Right lobe of liver (tissue), 6 donors: ENCODE measurements around the gene KLHDC7B. TPM values are rescaled to one million over a fixed set of nuclear protein-coding genes. Genes with fewer than 3 reads are reported as not detected.

Source experiments
- ATAC-seq, 4 donors: fragments of 200-7000 bp; cut with Tn5 transposase; one replicate each; pipeline ENCODE4 v1.9.1; 2020; ENCODE audit warnings: mild to moderate bottlenecking in 4 of 4, moderate library complexity in 4 of 4
- DNase-seq, 3 donors: peaks; one replicate each; pipeline ENCODE4 v3.0.0-alpha.2; 2020
- H3K27ac ChIP-seq, 3 donors: fragments of 200-600 bp; one replicate each; pipeline ENCODE4 v1.8.0; 2022
- H3K27me3 ChIP-seq, 2 donors: fragments of 200-600 bp; one replicate each; pipeline ENCODE4 v1.8.0; 2022
- H3K36me3 ChIP-seq, 4 donors: fragments of 200-600 bp; sonication (generic) in 1 of 4; one replicate each; pipeline versions ENCODE4 v1.5.1 to v1.8.0; 2017 to 2022; ENCODE audit warnings: control low read depth in 1 of 4
- H3K4me1 ChIP-seq, 4 donors: fragments of 200-600 bp; sonication (generic) in 1 of 4; one replicate each; pipeline versions ENCODE4 v1.5.1 to v1.8.0; 2017 to 2022; ENCODE audit warnings: control low read depth in 1 of 4
- H3K4me3 ChIP-seq, 3 donors: fragments of 200-600 bp; one replicate each; pipeline ENCODE4 v1.8.0; 2022
- H3K9me3 ChIP-seq, 4 donors: fragments of 200-600 bp; sonication (generic) in 1 of 4; one replicate each; pipeline versions ENCODE4 v1.5.1 to v1.8.0; 2017 to 2022; ENCODE audit warnings: control low read depth in 1 of 4
- POLR2A ChIP-seq: fragments of 450-650 bp; IDR thresholded peaks from one replicate; pipeline ENCODE4 v1.6.1; 2017; ENCODE audit warnings: antibody characterized with exemption, mild to moderate bottlenecking
- WGBS: methylation state at CpG from one replicate; pipeline ENCODE4 v1.1.6; 2018; ENCODE audit warnings: low coverage, low lambda C conversion rate; ENCODE audit not compliant: insufficient coverage; ENCODE audit errors: missing lambda C conversion rate; 5-methylcytosine and 5-hydroxymethylcytosine counted together
- intact Hi-C, 2 donors: fragments of 100-400 bp; cut with DNase I; formaldehyde crosslinking; loops; one replicate each; pipeline versions ENCODE4 v1.11.2 to v1.14.1; 2022
- total RNA-seq, 6 experiments: library from RNA; depleted of rRNA in 2 of 6; stranded (reverse); fragments of >200 nt in 2 of 6; fragmentation: NEBNext Ultra II Directional in 3 of 6; extraction: Animal tissue kit (Norgen Biotek cat#: 25700) in 3 of 6; gene quantifications; one replicate each; pipeline versions ENCODE4 v1.1.0 to v1.2.4, GENCODE V29; 2016 to 2023
- TF ChIP-seq, protein P1 (sequence below), 4 donors: fragments of 200-600 bp in 3 of 4; fragments of 450-650 bp in 1 of 4; IDR thresholded peaks; one replicate each; pipeline versions ENCODE4 v1.5.1 to v1.8.0; 2016 to 2022; ENCODE audit warnings: antibody characterized with exemption in 4 of 4, mild to moderate bottlenecking in 2 of 4
- donor health status: DM: no; HTN: yes; CAD: no.
- donor health status: DM: no; HTN: no; CAD: no.
- donor health status: DM: no; HTN: no; CAD: no.
- donor health status: DM: no; HTN: yes; CAD: no.
- donor health status: DM: no; HTN: yes; CAD: no.

KLHDC7B gene
- total RNA-seq, 6 experiments from 2014 or later, result 0.07 to 1.4 (median 0.62) TPM; not detected in 2

DNA sequence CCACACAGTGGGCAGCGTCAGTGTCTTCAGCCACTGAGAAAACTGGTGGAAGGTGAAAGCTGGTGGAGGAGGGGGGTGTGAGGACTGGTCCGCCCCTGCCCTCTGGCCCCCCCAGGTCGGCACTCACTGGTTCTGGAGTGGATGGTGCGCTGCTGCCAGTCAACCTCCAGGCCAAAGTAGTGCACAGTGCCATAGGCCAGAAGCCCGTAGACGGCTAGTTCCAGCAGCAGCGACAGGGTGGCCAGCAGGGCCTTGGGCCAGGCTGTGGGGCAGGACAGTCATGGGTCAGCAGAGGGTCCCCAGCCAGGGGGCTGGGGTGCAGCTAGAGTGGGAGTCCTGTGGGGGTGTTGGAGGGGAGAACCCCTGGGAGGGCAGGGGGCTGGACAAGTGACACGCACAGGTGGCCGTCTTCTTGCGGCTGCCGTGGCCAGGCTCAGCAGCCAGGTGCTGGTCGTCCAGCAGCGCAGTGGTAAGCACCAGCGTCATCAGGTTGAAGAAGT, 40.4 kb upstream of the KLHDC7B start:
- Histone ChIP-seq H3K36me3 (peaks cover 0 to 17% (median 3%) of the 10 kb centered on the region in 4 donors), H3K4me3 (no peak overlapping the region), H3K27me3 (no peaks in the 10 kb centered on the region), H3K9me3 (no peaks in the 10 kb centered on the region), H3K27ac (no peak overlapping the region), H3K4me1 (peaks cover 0 to 10% (median 4%) of the 10 kb centered on the region in 4 donors)
- 100% methylated on average over 1 of the region's 14 CpGs for WGBS
- ATAC-seq, result no peak
- no peak for DNase-seq
- no peak for TF ChIP-seq POLR2A
- TF ChIP-seq, protein P1, sequence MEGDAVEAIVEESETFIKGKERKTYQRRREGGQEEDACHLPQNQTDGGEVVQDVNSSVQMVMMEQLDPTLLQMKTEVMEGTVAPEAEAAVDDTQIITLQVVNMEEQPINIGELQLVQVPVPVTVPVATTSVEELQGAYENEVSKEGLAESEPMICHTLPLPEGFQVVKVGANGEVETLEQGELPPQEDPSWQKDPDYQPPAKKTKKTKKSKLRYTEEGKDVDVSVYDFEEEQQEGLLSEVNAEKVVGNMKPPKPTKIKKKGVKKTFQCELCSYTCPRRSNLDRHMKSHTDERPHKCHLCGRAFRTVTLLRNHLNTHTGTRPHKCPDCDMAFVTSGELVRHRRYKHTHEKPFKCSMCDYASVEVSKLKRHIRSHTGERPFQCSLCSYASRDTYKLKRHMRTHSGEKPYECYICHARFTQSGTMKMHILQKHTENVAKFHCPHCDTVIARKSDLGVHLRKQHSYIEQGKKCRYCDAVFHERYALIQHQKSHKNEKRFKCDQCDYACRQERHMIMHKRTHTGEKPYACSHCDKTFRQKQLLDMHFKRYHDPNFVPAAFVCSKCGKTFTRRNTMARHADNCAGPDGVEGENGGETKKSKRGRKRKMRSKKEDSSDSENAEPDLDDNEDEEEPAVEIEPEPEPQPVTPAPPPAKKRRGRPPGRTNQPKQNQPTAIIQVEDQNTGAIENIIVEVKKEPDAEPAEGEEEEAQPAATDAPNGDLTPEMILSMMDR (IDR thresholded peaks at IDR 0.05), result no peak
- intact Hi-C loops, result no loop called here

DNA sequence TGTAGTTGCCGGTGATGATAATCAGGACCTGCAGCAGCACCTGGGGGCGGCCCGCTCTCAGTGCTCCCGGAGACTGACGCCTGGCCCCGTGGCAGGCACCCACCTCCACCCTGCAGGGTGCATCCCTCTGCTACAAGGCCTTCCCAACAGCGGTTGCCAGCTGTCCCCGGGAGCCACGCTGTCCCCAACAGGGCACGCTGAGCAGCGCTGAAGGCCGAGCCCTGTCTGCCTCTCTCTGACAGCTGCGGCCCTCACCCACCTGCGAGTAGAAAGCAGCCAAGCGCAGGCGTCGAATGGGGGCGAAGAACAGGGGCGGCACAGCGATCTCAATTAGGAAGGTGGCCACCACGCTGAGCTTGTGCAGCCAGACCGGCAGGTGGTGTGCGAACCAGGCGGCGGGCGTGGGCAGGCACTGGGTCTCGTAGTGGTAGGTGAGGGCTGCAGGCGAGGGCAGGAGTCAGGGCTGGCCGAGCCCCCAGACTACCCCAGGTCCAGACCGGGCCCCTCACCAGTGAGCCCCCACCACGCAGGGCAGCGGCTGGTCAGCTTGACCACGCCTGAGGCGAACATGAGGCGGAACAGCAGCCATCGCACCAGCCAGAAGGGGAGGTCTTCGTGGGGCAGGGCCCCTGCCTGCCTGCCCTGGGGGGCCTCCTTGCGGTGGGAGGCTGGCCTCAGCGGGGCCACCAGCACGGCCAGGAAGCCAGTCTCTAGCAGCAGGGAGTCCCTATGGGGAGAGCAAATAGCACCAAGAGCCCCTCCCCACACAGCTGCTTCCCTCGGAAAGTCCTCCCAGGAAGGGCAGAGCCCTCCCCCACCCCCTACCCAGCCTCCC, 39.7 kb upstream of the KLHDC7B start:
- TF ChIP-seq, protein P1 (IDR thresholded peaks at IDR 0.05), result no peak
- TF ChIP-seq POLR2A, result no peak
- intact Hi-C loops, result no loop called here
- WGBS, result 85% methylated on average over 5 of the region's 41 CpGs
- peak overlapping the region in 1 of 3 donors; percentile 93 for H3K4me3 ChIP-seq
- ATAC-seq, result no peak
- H3K36me3 ChIP-seq, result peaks cover 0 to 17% (median 3%) of the 10 kb centered on the region in 4 donors
- peak in 1 of 3 donors; percentile 44 for DNase-seq
- no peaks in the 10 kb centered on the region for H3K9me3 ChIP-seq
- peaks cover 0 to 10% (median 4%) of the 10 kb centered on the region in 4 donors for H3K4me1 ChIP-seq
- H3K27ac ChIP-seq, result no peak overlapping the region
- H3K27me3 ChIP-seq, result no peaks in the 10 kb centered on the region

DNA sequence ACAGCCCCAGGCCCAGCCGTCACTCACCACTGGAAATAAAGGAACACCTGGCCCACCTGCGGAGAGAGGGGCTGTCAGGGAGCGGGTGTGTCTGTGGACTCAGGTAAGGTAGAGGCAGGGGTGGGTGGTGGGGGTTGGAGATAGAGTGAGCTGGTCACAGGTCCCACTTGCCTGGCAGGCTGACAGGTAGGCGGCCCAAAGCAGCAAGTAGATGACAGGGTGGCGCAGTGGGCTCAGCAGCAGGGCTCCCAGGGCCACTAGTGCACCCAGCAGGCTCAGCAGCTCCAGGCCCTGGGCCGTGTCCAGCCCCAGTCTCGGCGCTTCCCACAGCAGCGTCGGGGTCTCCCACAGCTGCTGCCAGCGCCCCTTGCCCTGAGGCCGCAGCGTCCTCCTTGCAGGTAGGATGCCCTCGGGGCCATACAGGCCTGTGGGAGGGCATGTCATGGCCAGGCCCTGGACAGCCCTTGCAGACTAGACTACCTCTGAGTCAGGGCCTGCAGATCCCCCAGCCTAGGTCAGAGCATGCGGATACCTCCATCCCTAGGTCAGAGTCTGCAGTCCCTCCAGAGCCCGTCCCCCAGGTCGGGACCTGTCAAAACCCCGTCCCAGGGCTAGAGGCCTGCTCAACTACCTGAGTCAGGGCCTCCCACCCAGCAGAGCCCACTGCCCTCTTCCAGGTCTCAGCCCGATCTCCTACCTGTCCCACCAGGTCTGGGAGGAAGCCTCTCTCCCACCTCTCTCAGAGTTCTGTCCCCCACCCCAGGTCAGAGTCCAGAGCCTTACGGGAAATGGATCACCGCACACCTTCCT, 38.9 kb upstream of the KLHDC7B start:
- Histone ChIP-seq H3K9me3 (no peaks in the 10 kb centered on the region), H3K36me3 (peaks cover 0 to 17% (median 3%) of the 10 kb centered on the region in 4 donors), H3K4me1 (peaks cover 0 to 10% (median 4%) of the 10 kb centered on the region in 4 donors), H3K27ac (peak overlapping the region; percentile 47 to 69 (median 64)), H3K27me3 (no peaks in the 10 kb centered on the region), H3K4me3 (peak overlapping the region; percentile 90 to 93 (median 93))
- DNase-seq, result peak in 1 of 3 donors; percentile 56
- intact Hi-C loops, result no loop called here
- peak in 3 of 4 donors; percentile 0 to 8 (median 1) for ATAC-seq
- WGBS, result 3% methylated on average over 4 of the region's 21 CpGs
- TF ChIP-seq, protein P1 (IDR thresholded peaks at IDR 0.05), result no peak
- no peak for TF ChIP-seq POLR2A

DNA sequence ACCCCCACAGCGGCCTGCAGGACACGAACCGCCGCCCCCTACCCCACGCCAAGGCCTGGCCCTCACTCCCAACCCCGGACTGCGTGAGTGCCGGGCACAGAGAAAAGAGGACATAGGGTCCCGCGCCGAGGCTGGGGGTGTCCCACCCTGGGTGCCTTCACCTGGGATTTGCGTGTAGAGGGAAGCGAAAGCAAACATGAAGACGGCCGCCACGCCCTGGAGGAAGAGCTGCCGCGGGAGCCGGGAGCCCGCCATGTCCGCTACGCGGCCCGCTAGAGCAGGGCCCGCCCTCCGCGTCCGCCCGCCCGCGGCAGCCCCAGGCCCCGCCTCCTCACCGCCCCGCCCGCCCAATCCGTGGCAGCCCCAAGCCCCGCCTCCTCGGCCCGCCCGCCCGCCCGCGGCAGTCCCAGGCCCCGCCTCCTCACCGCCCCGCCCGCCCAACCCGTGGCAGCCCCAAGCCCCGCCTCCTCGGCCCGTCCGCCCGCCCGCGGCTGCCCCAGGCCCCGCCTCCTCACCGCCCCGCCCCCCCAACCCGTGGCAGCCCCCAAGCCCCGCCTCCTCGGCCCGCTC, 38.2 kb upstream of the KLHDC7B start, which contains the start of gene LMF2:
TSS of gene LMF2 (minus strand) at position 282 of the 570 bp plus-strand sequence. CDS start at position 255, 27 bp downstream.
- H3K27me3 ChIP-seq, result no peaks in the 10 kb centered on the region
- TF ChIP-seq POLR2A, result peak; percentile 51
- TF ChIP-seq, protein P1 (IDR thresholded peaks at IDR 0.05), result no peak
- H3K4me3 ChIP-seq, result peak within 1 kb of the TSS; percentile 90 to 93 (median 93)
- no peaks in the 10 kb centered on the region for H3K9me3 ChIP-seq
- peaks cover 0 to 16% (median 3%) of the 10 kb centered on the region in 4 donors for H3K36me3 ChIP-seq
- ATAC-seq, result peak; percentile 78 to 85 (median 82)
- intact Hi-C loops, result no loop called here
- H3K4me1 ChIP-seq, result peaks cover 0 to 10% (median 4%) of the 10 kb centered on the region in 4 donors
- peak within 1 kb of the TSS; percentile 70 to 78 (median 73) for H3K27ac ChIP-seq
- peak; percentile 91 to 95 (median 95) for DNase-seq
- 1% methylated on average over 16 of the region's 62 CpGs for WGBS
